Kidney epithelial cell (primary cell): ENCODE measurements around the gene DSC1. TPM values are rescaled to one million over a fixed set of nuclear protein-coding genes. Genes with fewer than 3 reads are reported as not detected.

Source experiments
- DNase-seq: peaks from one replicate; pipeline ENCODE4 v3.0.0-alpha.2; 2010; ENCODE audit warnings: low read depth
- H3K27me3 ChIP-seq: 2 replicates; pipeline ENCODE4 v1.6.0; 2011; ENCODE audit warnings: low read length; ENCODE audit not compliant: control insufficient read depth, insufficient read depth
- H3K36me3 ChIP-seq: 2 replicates; pipeline ENCODE4 v1.5.1; 2011; ENCODE audit warnings: low read length; ENCODE audit not compliant: control insufficient read depth, insufficient read depth
- H3K4me3 ChIP-seq: 2 replicates; pipeline ENCODE4 v1.5.1; 2011; ENCODE audit warnings: low read depth, mild to moderate bottlenecking, control low read depth, low read length
- total RNA-seq: library from RNA; depleted of rRNA; stranded (reverse); fragments of >200 nt; gene quantifications from 2 replicates; pipeline ENCODE4 v1.2.3, GENCODE V29; 2015
- TF ChIP-seq, protein P1 (sequence below): IDR thresholded peaks from 2 replicates; pipeline ENCODE4 v1.5.1; 2011; ENCODE audit warnings: mild to moderate bottlenecking, moderate library complexity, low read length, control low read depth, inconsistent platforms; ENCODE audit not compliant: insufficient read depth, poor library complexity, severe bottlenecking

DSC1 gene
- total RNA-seq, 1 donor from 2014 or later: not detected

DNA sequence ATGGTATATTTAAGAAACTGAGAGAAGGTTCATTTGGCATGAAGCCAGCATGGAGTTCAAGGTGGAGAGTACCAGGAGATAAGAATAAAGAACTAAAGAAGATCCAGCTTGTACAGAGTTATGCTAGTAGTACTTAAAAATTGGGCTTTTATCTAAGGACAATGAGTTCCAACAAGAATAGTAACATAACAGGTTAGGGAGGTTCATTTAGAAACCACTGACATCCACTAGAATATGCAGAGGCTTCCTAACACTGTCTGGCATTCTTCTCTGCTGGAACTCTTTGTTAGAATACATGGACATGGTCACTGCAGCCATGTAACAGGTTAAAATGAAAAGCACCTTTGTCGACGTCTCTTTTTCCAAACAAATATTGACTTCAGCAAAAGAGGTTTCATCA lies 42.6 kb upstream of the DSC1 start:
- no peaks in the 10 kb centered on the region for H3K27me3 ChIP-seq
- DNase-seq: no peak
- H3K36me3 ChIP-seq: no peaks in the 10 kb centered on the region
- no peak overlapping the region for H3K4me3 ChIP-seq
- TF ChIP-seq, protein P1, sequence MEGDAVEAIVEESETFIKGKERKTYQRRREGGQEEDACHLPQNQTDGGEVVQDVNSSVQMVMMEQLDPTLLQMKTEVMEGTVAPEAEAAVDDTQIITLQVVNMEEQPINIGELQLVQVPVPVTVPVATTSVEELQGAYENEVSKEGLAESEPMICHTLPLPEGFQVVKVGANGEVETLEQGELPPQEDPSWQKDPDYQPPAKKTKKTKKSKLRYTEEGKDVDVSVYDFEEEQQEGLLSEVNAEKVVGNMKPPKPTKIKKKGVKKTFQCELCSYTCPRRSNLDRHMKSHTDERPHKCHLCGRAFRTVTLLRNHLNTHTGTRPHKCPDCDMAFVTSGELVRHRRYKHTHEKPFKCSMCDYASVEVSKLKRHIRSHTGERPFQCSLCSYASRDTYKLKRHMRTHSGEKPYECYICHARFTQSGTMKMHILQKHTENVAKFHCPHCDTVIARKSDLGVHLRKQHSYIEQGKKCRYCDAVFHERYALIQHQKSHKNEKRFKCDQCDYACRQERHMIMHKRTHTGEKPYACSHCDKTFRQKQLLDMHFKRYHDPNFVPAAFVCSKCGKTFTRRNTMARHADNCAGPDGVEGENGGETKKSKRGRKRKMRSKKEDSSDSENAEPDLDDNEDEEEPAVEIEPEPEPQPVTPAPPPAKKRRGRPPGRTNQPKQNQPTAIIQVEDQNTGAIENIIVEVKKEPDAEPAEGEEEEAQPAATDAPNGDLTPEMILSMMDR: no peak

DNA sequence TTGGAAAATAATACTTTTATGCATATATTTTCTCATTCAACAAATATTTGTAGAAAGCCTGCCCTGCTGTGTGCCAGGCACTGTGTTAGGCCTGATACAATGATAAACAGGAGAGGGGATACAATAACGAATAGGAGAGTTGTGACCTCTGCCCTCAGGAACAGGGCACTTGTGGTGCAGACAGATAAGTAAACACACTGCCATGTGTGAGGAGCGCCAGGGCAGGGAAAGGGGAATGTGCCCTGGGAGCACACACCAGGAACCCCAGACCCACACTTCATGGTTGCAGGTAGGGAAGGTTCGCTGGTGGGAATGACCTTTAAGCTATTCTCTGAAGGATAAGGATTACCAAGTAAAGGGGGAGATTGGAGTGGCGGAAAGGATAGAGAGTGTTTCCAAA lies 42.2 kb upstream of the DSC1 start:
- TF ChIP-seq, protein P1: no peak

DNA sequence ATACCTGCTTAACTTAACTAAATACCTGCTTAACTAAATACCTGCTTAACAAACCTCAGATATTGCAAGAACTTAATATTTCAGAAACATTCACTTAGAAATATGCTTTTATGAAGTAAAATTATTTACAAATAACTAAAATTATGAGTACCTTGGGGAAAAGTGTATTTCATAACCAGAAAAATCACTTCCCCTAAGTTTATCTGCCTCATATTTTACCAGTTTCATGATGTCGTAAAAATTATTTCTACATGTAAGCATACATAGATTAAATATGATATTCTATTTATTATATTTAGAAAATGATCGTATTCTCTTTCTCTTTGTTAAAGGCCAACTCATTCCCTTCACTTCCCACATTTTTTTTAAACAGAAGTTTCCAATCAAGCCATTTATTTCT lies 41.5 kb upstream of the DSC1 start:
- TF ChIP-seq, protein P1: no peak
- no peaks in the 10 kb centered on the region for H3K27me3 ChIP-seq
- H3K4me3 ChIP-seq: no peak overlapping the region
- DNase-seq: no peak
- H3K36me3 ChIP-seq: no peaks in the 10 kb centered on the region

More for the DNA sequence above, 42.2 kb upstream of the DSC1 start:
- H3K36me3 ChIP-seq: no peaks in the 10 kb centered on the region
- DNase-seq: no peak
- H3K4me3 ChIP-seq: no peak overlapping the region
- H3K27me3 ChIP-seq: no peaks in the 10 kb centered on the region

DNA sequence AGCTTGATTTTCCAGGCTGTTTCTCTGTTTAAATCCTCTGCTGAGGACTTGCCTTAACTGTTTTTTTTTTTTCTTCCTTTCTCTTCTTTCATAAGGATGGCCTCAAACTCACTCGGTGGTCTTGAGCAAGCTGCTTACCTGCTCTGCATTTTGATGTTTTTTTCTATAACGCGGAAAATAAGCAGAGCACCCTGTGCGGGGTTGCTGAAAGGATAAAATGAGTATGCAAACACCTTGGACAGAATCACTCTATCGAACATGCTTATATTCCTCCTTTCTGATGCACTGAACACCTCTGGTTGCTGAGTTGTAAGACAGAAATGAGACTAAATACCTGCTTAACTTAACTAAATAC lies 41.1 kb upstream of the DSC1 start:
- TF ChIP-seq, protein P1: no peak
- H3K4me3 ChIP-seq: no peak overlapping the region

GRCh38 chr18:31203096-31203793 lies 40.6 kb upstream of the DSC1 start:
- H3K4me3 ChIP-seq: no peak overlapping the region

More for the DNA sequence above, 41.1 kb upstream of the DSC1 start:
- H3K27me3 ChIP-seq: no peaks in the 10 kb centered on the region
- DNase-seq: no peak
- H3K36me3 ChIP-seq: no peaks in the 10 kb centered on the region

More at GRCh38 chr18:31203096-31203793, 40.6 kb upstream of the DSC1 start:
- no peak for DNase-seq
- TF ChIP-seq, protein P1: no peak
- no peaks in the 10 kb centered on the region for H3K27me3 ChIP-seq
- no peaks in the 10 kb centered on the region for H3K36me3 ChIP-seq
